Measurements from ENCODE around the gene NSMF.
"Not testable (repeated sequence)": the region's sequence is repeated elsewhere in the genome, so short reads cannot be mapped to it uniquely, and the experiment has no call there.

The NSMF gene

DNA sequence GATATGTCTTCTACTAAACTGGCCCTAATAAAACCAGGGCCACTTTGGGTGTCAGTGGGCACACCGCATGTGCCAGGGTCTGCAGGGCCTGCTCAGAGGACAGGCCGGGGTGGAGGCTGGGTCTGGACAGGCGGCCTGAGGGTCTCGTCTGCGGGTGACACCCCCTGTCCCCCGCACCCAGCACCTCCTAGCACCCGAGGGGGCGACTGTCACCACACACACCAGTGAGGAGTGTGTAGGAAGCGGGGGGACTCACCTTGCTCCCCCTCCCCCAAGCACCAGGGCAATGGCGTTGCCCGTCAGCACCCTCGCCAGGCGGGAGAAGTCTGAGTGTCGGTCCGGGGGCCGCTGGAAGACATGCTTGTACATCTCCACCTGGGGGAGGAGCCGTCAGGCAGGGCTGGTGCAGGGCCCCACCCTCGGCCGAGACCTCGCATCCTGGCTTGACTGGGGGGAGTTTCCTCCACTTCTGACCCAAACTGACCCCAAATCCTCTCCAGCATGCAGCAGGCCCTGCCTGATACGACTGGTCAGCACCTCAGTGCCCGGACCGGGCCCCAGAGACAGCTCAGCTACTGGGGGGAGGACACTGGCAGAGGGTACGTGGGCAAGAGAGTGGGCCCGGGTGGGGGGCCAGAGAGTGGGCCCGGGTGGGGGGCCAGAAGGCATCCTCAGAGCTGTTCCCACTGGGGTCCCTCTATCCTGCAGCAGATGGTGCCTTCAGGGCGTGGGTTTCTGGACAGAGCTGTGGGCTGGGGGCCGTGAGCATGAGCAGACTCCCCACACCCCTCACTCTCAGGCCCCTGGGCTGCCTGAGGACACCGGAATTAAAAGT is 18.9 kb upstream of the NSMF start:
- no peak for DNase-seq

DNA sequence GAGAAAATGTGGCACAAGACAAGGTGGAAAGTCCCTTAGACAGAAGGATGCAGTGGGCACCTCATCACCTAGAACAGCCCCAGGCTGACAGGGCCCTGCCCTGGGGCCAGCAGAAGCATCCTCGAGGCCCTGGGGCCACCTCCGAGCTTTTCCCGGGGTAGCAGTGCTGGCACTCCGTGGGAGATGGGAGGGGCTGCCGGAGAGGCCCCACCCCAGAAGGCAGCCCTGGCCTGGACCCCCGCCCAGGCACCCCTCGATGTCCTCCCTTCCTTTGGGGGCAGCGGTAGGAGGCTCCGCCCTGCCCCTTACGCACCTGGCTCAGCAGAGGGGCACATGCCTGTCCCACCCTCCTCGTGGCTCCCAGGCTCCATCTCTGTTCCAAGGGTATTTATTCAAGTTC is 17.7 kb upstream of the NSMF start:
- DNase-seq: no peak

DNA sequence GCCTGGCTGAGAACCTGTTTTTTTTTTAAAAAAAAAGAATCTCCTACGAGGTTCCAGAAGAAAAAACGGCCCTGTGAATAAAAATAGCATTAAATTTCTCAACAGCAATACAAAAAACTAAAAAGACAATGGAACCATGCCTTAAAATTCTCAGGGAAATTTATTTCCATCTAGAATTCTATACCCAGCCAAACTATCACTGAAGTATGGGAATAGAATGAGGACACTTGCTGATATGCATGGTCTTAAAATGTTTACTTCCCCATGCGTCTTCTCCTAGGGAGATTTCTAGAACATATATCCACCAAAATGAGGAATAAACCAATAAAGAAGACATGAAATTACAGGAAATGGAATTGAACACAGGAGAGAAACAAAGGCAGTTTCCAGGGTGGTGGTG is 16.5 kb upstream of the NSMF start:
- DNase-seq: no peak

DNA sequence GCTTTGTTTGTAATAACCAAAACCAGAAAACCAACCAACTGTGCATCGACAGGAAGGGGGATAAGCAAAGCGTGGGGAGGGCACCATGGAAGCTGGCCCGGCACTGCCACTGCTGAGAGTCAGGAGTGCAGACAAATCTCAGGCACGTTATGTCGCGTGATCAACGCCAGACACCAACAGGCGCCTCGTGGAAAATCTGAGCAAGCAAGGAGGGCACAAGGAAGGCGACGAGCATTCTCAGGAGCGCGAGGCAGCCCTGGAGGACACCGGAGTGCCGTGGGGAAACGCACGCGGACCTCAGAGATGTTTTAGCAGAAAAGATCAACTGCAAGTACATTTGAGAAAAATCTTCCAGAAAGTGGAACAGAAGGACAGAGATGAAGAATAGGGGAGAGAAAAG is 15.1 kb upstream of the NSMF start:
- no peak for DNase-seq

DNA sequence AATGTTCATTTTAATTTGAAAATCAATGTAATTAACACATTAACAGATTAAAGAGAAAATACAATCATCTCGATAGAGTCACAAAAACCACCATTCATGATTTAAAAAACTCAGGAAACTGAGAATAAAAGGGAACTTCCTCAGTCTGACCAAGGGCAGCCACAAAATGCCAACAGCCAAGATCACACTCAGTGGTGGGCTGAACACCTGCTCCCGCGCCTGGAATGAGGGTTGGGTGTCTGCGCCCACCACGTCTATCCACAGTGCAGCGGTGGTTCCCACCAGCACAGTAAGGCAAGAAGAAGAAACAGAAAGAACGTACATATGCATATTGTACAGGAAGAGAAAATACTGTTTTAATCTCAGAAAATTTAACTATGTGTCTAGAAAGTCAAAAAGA is 11.7 kb upstream of the NSMF start:
- DNase-seq: no peak

DNA sequence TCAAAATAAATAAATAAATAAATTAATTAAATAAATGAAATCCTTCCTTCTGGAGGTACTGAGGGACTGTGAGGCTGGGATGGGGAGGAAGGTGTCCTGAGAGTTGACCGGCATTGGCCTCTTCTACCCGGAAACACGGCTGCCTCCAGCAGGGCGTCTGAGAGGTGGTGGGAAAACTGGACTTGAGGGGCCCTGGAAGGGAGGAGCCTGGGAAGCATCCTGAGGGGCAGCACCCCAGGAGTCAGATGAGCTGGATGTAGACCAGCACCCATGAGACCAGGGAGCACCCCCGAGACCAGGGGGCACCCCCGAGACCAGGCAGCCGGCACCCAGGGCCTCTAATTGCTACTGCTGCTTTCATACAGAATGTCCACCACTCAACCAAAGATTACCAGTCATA is 8.8 kb upstream of the NSMF start:
- DNase-seq: no peak

DNA sequence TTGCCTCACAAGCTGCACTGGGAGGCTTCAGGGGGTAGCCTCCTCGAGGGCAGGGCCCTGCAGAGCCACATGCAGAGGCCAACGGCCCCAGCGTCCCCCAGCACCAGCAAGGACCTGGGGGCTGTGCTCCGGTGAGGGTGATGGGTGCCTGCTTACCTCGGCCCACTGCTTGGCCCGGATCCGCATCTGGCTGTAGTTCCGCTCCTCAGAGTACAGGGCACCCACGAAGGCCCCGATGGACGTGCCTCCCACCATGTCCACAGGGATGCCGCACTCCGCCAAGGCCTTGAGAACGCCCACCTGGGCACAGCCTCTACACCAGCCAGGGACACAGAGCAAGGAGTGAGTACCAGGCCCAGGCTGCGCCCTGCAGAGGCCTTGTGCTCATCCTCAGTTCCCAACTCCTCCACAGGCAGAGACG is 8.0 kb upstream of the NSMF start:
- DNase-seq: no peak

DNA sequence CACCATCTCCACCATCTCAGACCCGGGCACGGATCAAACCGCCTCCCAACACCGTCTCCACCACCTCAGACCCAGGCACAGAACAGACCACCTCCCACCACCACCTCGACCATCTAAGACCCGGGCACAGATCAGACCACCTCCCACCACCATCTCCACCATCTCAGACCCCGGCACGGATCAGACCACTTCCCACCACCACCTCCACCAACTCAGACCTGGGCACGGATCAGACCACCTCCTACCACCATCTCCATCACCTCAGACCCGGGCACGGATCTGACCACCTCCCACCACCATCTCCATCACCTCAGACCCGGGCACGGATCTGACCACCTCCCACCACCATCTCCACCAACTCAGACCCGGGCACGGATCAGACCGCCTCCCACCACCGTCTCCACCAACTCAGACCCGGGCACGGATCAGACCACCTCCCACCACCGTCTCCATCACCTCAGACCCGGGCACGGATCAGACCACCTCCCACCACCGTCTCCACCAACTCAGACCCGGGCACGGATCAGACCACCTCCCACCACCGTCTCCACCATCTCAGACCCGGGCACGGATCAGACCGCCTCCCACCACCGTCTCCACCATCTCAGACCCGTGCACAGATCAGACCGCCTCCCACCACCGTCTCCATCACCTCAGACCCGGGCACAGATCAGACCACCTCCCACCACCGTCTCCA is 7.4 kb upstream of the NSMF start:
- not testable (repeated sequence) for DNase-seq

DNA sequence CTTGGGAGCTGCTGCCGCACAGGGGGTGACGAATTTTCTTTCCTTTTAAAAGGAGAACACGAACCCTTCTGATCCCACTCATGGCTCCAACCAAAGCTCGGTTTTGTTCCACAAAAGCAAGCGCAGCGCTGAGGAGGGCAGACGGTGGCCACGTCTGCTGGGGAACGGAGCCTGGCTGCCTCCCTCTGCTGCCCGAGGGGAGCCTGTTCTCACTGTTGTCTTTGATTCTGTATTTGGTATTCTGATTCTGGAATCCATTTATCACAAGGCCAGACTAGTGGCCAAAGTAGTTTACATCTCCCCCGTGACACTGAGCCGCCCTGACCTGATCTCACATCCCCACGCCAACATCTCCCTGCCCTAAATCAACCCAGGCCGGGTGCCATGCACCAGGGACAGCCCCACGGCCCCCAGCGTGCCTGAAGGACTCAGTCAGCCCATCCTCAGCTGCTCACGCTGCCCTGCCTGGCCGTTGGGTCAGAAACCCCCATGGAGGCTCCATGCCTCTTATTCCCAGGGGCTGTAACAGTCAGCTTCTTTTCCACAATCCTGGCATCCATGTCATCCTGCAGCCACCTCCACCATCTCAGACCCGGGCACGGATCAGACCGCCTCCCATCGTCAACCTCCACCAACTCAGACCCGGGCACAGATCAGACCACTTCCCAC is 6.7 kb upstream of the NSMF start:
- no peak for DNase-seq

DNA sequence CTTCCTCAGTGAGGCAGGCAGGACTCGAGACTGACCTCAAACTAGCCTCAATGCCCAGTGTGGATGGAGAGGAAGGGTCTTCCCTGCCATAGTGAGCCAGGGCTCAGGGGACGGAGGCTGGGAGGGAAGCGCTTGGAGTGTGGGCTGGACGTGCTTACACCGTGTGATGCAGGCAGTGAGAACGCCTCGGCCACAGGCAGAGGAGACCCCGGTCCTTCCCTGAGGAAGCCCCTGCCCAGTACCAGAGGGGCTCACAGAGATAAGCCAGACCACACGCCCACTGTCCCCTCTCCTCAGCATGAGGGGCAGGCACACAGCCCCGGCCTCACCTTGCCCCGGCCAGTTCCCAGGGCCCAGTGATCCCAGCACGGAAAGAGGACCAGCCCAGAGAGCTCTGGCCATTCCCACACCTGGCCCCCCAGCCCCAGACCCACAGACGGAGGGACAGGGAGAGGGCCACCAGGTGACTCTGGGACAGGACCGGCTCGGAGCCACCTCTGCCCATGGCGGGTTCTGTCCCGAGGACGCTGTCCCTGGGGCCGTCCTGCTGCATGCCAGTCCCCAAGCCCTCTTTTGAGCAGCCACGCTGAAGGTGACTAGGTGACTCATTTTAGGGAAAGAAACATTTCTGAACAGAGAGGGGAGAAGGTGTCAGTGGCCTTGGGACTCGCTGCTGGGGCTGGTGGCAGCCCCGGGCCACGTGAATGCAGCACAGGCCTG is 6.0 kb upstream of the NSMF start:
- DNase-seq: no peak

DNA sequence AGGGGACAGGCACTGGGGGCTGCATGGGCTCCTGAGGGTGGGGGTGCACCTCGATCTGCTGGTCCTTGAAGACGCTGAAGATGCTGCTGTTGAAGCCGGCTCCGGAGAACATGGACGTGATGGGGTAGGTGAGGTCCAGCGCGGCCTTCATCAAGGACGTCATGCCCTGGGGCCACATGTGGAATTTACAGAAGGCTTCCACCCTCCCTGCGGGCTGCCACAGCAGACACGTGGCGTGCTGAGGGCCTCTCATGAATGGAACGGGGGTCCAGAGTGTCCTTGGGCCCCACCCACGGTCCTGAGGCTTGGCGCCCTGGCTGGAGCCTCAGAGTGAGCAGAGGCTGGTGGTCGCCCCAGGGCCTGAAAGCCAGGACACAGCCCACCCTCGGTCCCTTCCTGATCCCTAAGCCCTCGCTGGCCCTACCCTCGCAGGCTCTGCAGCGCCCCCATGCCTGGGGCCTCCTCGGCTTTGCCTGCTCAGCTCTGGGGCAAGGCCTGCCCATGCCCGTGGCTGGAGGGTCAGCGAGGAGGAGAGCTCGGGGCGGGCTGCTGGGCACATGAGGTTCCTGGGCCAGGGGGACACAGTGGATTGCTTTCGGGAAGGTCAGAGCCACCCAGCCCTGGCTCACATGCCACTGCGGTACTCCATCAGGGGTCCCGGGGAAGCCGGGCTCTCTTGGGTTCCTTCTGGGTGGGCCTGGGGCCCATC is 5.3 kb upstream of the NSMF start:
- no peak for DNase-seq

DNA sequence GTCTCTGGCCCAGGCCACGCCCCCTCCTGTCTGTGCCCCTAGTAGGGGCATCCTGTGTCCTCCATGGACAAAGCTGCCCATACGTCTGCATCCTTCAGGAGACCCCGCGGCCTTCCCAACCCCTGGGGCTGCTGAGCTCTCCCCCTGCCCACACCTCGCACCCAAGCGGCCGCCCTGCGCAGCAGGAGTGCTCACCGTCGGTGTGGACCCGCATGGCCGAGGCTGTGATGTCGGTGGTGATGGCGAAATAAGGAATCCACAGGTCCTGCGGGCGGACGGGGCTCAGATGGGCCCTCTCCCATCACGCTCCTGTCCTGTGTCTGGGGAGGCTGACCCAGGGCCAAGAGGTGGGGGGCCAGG is 4.8 kb upstream of the NSMF start:
- no peak for DNase-seq

DNA sequence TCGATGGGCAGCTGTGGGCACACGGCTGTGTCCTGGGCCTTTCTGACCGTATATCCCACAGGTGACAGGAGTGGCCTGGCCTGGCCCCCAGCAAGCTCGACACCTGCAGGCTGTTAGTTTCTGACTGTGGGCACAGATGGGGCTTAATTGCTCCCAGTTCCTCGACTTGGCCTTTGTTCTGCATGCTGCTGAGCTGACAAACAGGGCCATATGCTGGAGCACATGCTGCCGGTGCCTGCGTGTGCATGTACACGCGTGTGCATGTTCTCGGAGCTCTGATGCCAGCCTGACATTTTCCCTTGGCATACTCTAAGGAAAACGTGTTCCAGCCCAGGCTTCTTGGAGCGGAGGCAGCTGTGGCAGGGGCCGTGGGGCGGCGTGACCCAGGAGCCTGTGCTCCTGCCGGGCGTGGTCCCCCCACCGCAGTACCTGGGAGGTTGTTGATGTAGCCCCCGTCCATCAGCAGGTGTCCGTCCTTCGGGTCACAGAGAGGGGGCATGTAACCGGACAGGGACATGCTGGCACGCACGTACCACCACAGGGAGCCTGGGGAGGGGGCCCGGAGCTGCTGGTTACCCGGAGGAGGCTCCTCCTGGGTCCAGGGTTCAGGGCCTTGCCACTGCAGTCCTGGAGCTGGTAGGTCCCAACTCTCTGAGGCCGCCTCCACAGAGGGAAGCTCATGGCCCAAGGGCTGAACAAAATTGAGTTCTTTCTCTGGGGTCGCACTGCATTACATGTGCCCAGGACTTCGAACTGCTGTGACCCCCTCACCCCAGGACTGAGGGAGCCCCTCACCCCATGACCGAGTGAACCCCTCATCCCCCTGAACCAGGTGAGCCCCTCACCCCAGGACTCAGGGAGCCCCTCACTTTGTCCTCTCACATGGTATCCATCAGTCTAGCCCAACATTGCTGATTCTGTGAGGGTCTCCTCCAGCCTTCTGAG is 4.1 kb upstream of the NSMF start:
- no peak for DNase-seq

DNA sequence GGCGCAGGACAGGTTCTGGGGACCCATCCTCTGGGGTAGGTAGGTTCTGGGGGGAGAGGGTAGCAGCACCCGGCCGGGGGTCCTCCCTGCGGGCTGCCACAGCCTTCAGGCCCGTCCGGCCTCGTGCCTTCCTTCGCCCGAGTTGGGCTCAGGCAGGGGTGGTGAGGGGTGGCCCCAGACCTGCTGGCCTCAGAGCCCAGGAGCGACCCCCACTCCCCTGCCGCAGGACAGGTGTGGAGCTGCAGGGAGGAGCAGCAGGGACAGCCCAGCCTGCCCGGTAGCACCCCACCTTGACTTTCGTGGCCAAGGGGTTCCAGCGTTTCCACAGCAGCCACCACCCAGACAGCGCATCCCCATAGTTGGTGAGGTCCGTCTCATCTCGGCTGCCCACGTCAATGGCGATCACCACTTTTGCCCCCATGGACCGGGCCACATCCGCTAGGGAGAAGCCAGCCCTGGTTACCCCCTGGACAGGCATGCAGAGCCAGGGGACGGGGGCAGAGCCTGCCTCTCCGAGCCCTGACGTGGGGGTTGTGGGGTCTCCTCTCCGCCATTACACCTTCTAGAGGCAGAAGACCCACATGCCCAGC is 3.4 kb upstream of the NSMF start:
- no peak for DNase-seq

DNA sequence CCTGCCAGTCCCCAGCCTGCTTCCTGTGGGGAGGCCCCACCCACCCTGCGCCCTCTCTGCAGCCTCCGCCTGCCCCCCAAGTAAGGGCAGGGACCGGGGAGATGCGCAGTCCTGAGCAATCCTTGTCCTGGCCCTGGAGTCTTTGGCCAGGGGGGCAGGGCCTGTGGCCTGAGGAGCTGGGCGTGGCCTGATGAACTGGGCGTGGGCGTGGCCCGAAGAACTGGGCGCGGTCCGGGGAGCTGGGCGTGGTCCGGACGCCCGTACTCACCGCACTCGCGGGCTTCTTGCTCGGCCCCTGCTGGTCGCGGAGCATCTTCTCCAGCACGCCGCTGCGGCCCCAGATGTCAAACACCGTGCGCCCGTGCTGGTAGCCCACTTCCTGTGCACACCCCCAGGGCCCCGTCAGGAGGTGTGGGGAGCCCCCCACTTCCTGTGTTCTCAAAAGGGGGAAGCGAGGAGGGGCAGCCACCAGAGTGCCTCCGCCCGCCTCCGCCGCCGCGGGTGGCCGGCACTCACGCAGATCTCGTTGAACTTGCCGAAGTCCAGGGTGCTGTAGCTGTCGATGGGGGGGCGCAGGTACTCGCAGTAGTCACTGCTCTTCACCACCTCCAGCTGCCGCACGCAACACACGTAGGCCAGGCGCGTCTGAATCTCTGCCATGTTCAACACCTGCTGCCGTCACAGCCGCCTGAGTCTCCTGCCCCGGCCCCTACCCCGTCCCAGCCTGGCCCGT is 2.7 kb upstream of the NSMF start:
- no peak for DNase-seq

DNA sequence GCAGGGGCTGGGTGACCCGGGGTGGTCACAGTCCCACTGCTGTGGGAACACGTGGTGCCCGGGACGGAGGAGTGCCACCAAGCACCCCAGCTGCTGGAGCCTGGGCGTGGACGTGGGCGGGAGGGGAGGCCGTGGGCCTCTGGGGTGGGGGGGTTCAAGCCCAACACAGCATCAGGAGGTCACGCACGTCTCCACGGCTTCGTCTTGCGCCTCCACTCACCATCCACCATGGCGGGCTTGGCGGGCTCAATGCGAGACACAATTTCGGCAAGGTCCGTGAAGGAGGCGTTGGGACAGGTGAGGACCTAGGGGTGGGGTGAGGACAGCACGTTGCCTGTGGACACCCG is 2.2 kb upstream of the NSMF start:
- DNase-seq: no peak

DNA sequence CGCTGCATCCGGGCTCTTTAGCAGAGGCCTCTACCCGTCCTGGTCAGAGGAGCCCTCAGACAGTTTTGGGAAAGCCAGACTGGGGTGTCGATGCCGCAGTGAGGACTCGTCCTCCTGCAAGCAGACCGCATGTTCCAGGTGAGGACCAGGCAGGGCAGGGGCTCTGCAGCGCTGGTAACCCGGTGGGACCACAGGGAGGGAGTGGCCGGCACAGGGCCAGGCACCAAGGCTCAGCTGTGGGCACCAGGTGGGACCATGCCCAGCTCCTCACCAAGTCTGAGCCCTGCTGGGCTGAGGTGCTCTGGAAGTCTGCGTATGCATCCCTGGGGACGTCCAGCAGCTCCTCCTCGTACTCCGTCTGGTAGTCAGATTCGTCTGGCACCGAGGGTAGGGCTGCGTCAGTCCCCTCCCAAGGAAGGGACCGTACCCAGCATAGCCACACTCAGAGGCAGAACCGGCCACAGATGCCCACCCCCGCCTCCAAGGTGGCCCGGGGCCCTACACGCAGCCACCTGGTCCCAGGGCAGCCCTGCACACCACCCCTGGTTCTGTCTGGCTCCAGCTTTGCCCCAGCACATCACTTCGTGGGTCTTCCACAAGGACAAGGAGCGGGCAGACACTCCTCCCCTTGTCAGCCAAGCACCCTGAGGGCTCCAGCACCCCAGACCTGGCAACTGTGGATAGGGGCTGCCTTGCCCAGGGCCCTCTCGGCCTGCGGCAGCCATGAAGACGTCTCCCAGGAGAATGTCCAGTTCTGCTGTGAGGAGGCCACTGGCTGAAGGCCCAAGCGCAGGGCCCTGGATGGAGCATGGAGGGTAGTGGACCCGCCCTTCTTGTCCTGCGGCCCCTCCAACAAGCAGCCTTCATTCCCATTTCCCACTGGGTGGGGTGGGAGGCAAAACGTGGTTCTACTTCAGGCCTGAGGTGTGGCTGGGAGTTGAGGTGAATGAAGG is 1.5 kb upstream of the NSMF start:
- DNase-seq: no peak

Measured in amygdala (tissue), 56 donors.